HepG2 (cell line): ENCODE data around the gene LRRN4. TPM values are rescaled to one million over a fixed set of nuclear protein-coding genes. Genes with fewer than 3 reads are reported as not detected.

Experiments
- ATAC-seq: fragments of 200-7000 bp; cut with Tn5 transposase; 3 replicates; pipeline ENCODE4 v1.9.1; 2020; ENCODE audit warnings: mild to moderate bottlenecking, moderate library complexity
- BruUV-seq: library from RNA; stranded (reverse); fragments of 400-500 nt; replicated peaks from 2 replicates; lab custom pipeline; 2021; lab: Mats Ljungman, UMichigan
- CTCF ChIA-PET: fragments of 300-600 bp; formaldehyde crosslinking; extraction: SDS; loops from one replicate; lab custom pipeline; 2021; ENCODE audit warnings: low total read pairs, inconsistent platforms, low intra/inter-chr PET ratio; lab: Yijun Ruan, JAX
- POLR2A ChIA-PET: fragments of 350-600 bp; sonication (Branson Sonifier 250); formaldehyde crosslinking; loops from one replicate; lab custom pipeline; 2020; ENCODE audit warnings: antibody characterized with exemption, inconsistent platforms; lab: Yijun Ruan, JAX
- DNase-seq: peaks from one replicate; pipeline ENCODE4 v3.0.0-alpha.2; 2015; ENCODE audit warnings: low spot score
- FAIRE-seq: peaks from 3 replicates; lab custom pipeline; 2011; peaks lifted over from hg19 to GRCh38; lab: Jason Lieb, UNC
- H2AFZ ChIP-seq: one replicate; pipeline ENCODE4 v1.6.1; 2011; ENCODE audit warnings: low read length, inconsistent platforms
- H3K27ac ChIP-seq: fragments of 300-600 bp; 3 replicates; pipeline ENCODE4 v1.8.0; 2011; ENCODE audit warnings: mixed run types, mild to moderate bottlenecking, mixed read lengths, low read length, inconsistent platforms; ENCODE audit not compliant: insufficient read depth; ENCODE audit errors: extremely low read length
- H3K27me3 ChIP-seq, 2 experiments: fragments of 200-600 bp in 1 of 2; 2 replicates in 1 of 2; 3 replicates in 1 of 2; pipeline versions ENCODE4 v1.6.0 to v1.8.0; 2011; ENCODE audit warnings: low read length in 2 of 2, mild to moderate bottlenecking in 2 of 2, moderate library complexity in 2 of 2, inconsistent platforms in 1 of 2; ENCODE audit not compliant: insufficient read depth in 2 of 2, control insufficient read depth in 1 of 2
- H3K36me3 ChIP-seq, 2 experiments: fragments of 200-600 bp in 1 of 2; replicated peaks in 1 of 2; 2 replicates in 1 of 2; 3 replicates in 1 of 2; pipeline versions ENCODE4 v1.5.1 to v1.8.0; 2011; ENCODE audit warnings: low read length in 2 of 2, inconsistent platforms in 1 of 2; ENCODE audit not compliant: insufficient read depth in 2 of 2, control insufficient read depth in 1 of 2
- H3K4me1 ChIP-seq: 2 replicates; pipeline ENCODE4 v1.5.1; 2012; ENCODE audit warnings: low read length, inconsistent platforms; ENCODE audit not compliant: insufficient read depth
- H3K4me2 ChIP-seq: 2 replicates; pipeline ENCODE4 v1.6.0; 2011; ENCODE audit warnings: low read depth, low read length, inconsistent platforms
- H3K4me3 ChIP-seq, 3 experiments: fragments of 200-600 bp in 1 of 3; sonication (generic), shearing (Covaris generic) in 1 of 3; replicated peaks in 1 of 3; 2 replicates each; pipeline ENCODE4 v1.5.1; 2011 to 2016; ENCODE audit warnings: low read length in 3 of 3, inconsistent platforms in 2 of 3, low read depth in 2 of 3, mild to moderate bottlenecking in 2 of 3, control low read depth in 1 of 3, mixed read lengths in 1 of 3; ENCODE audit not compliant: insufficient read depth in 1 of 3
- H3K79me2 ChIP-seq: one replicate; pipeline ENCODE4 v1.6.1; 2011; ENCODE audit warnings: low read length, inconsistent platforms; ENCODE audit not compliant: insufficient read depth
- H3K9ac ChIP-seq: 2 replicates; pipeline ENCODE4 v1.6.0; 2011; ENCODE audit warnings: mild to moderate bottlenecking, low read depth, low read length, inconsistent platforms; ENCODE audit not compliant: insufficient read depth
- H3K9me3 ChIP-seq: 2 replicates; pipeline ENCODE4 v1.5.1; 2012; ENCODE audit warnings: mild to moderate bottlenecking, low read length
- H4K20me1 ChIP-seq: 2 replicates; pipeline ENCODE4 v1.6.0; 2011; ENCODE audit warnings: inconsistent platforms, mild to moderate bottlenecking, low read length, moderate library complexity; ENCODE audit not compliant: insufficient read depth
- BATF2 ChIP-seq: sonication (generic); formaldehyde crosslinking; IDR thresholded peaks from 2 replicates; pipeline ENCODE4 v1.8.0; 2022; ENCODE audit warnings: mild to moderate bottlenecking, missing genetic modification reagents, moderate library complexity
- CEBPB ChIP-seq: IDR thresholded peaks from 2 replicates; pipeline ENCODE4 v1.6.1; 2011; ENCODE audit warnings: low read depth, low read length, improper control_type of control experiment, borderline replicate concordance
- DNMT1 ChIP-seq: sonication (generic); formaldehyde crosslinking; IDR thresholded peaks from 2 replicates; pipeline ENCODE4 v1.5.1; 2020; ENCODE audit warnings: mild to moderate bottlenecking, missing genetic modification reagents
- ESRRA ChIP-seq: sonication (generic); formaldehyde crosslinking; IDR thresholded peaks from 2 replicates; pipeline ENCODE4 v1.5.1; 2020; ENCODE audit warnings: mild to moderate bottlenecking, low read depth, missing genetic modification reagents
- FOSL2 ChIP-seq: sonication (generic); formaldehyde crosslinking; IDR thresholded peaks from 2 replicates; pipeline ENCODE4 v1.4.0; 2020; ENCODE audit warnings: missing genetic modification reagents
- FOXA3 ChIP-seq: IDR thresholded peaks from 2 replicates; pipeline ENCODE4 v1.6.1; 2016; ENCODE audit warnings: missing genetic modification reagents, missing compliant biosample characterization
- FOXK2 ChIP-seq: fragments of 450-650 bp; IDR thresholded peaks from 2 replicates; pipeline ENCODE4 v1.6.1; 2016
- JUNB ChIP-seq: sonication (generic); formaldehyde crosslinking; IDR thresholded peaks from 2 replicates; pipeline ENCODE4 v1.8.0; 2022; ENCODE audit warnings: missing genetic modification reagents, mild to moderate bottlenecking, borderline replicate concordance
- KDM3A ChIP-seq: IDR thresholded peaks from 2 replicates; pipeline ENCODE4 v1.6.1; 2018; ENCODE audit warnings: low read depth, missing compliant biosample characterization
- MZF1 ChIP-seq: sonication (generic); formaldehyde crosslinking; IDR thresholded peaks from 2 replicates; pipeline ENCODE4 v1.8.1; 2023; ENCODE audit warnings: mild to moderate bottlenecking, missing genetic modification reagents, borderline replicate concordance
- NFKBIZ ChIP-seq: IDR thresholded peaks from 2 replicates; pipeline ENCODE4 v1.6.1; 2018; ENCODE audit warnings: missing genetic modification reagents, missing compliant biosample characterization
- NR0B2 ChIP-seq: sonication (generic); formaldehyde crosslinking; IDR thresholded peaks from 2 replicates; pipeline ENCODE4 v1.4.0; 2020; ENCODE audit warnings: mild to moderate bottlenecking, missing genetic modification reagents
- PHB2 ChIP-seq: fragments of 450-650 bp; IDR thresholded peaks from 2 replicates; pipeline ENCODE4 v1.6.1; 2018; ENCODE audit not compliant: partially characterized antibody
- POLR2A ChIP-seq, 2 experiments: IDR thresholded peaks; 2 replicates each; pipeline ENCODE4 v1.6.1; 2011; ENCODE audit warnings: low read depth in 2 of 2, low read length in 2 of 2, mild to moderate bottlenecking in 1 of 2, moderate library complexity in 1 of 2; ENCODE audit not compliant: insufficient read depth in 1 of 2
- RORA ChIP-seq: sonication (generic); formaldehyde crosslinking; IDR thresholded peaks from 2 replicates; pipeline ENCODE4 v1.5.0; 2020; ENCODE audit warnings: mild to moderate bottlenecking, missing genetic modification reagents, moderate library complexity
- SCMH1 ChIP-seq: sonication (generic); formaldehyde crosslinking; IDR thresholded peaks from 2 replicates; pipeline ENCODE4 v1.9.0; 2021; ENCODE audit warnings: missing genetic modification reagents, mild to moderate bottlenecking, borderline replicate concordance
- SRSF1 ChIP-seq: fragments of 200-400 bp; formaldehyde crosslinking; optimal IDR thresholded peaks from 2 replicates; pipeline ENCODE3; 2017; ENCODE audit warnings: mild to moderate bottlenecking, low read depth, low read length, moderate library complexity
- TCF7 ChIP-seq: sonication (generic); IDR thresholded peaks from 2 replicates; pipeline ENCODE4 v1.6.1; 2016; ENCODE audit warnings: antibody characterized with exemption, low read depth
- ZNF138 ChIP-seq: sonication (generic); formaldehyde crosslinking; IDR thresholded peaks from 2 replicates; pipeline ENCODE4 v1.5.0; 2020; ENCODE audit warnings: mild to moderate bottlenecking, low read depth, missing genetic modification reagents
- ZNF383 ChIP-seq: sonication (generic); formaldehyde crosslinking; IDR thresholded peaks from 2 replicates; pipeline ENCODE4 v1.4.0; 2020; ENCODE audit warnings: missing genetic modification reagents, mild to moderate bottlenecking, borderline replicate concordance
- ZNF430 ChIP-seq: sonication (generic); formaldehyde crosslinking; IDR thresholded peaks from 2 replicates; pipeline ENCODE4 v1.9.0; 2021; ENCODE audit warnings: mild to moderate bottlenecking, missing genetic modification reagents
- ZNF431 ChIP-seq: sonication (generic); formaldehyde crosslinking; IDR thresholded peaks from 2 replicates; pipeline ENCODE4 v1.9.0; 2022; ENCODE audit warnings: missing genetic modification reagents, low read depth, mild to moderate bottlenecking, borderline replicate concordance
- ZNF432 ChIP-seq: sonication (generic); formaldehyde crosslinking; IDR thresholded peaks from 2 replicates; pipeline ENCODE4 v1.5.0; 2020; ENCODE audit warnings: missing genetic modification reagents, mild to moderate bottlenecking, borderline replicate concordance
- ZNF597 ChIP-seq: sonication (generic); formaldehyde crosslinking; IDR thresholded peaks from 2 replicates; pipeline ENCODE4 v1.5.0; 2020; ENCODE audit warnings: missing genetic modification reagents
- ZNF607 ChIP-seq: sonication (generic); formaldehyde crosslinking; IDR thresholded peaks from 2 replicates; pipeline ENCODE4 v1.5.1; 2020; ENCODE audit warnings: missing genetic modification reagents, mild to moderate bottlenecking, borderline replicate concordance
- ZNF616 ChIP-seq: sonication (generic); formaldehyde crosslinking; IDR thresholded peaks from 2 replicates; pipeline ENCODE4 v1.5.0; 2020; ENCODE audit warnings: low read depth, mild to moderate bottlenecking, missing genetic modification reagents
- WGBS: methylation state at CpG from one replicate; pipeline ENCODE4 v1.1.6; 2017; ENCODE audit warnings: low lambda C conversion rate; 5-methylcytosine and 5-hydroxymethylcytosine counted together
- in situ Hi-C: cut with HindIII; loops from 2 replicates; pipeline ENCODE4 v1.10.0; 2017; ENCODE audit warnings: low pct_unique_long_range_greater_than_20kb; ENCODE audit not compliant: extremely low pct_ligation_motif_present
- intact Hi-C: fragments of 100-400 bp; cut with micrococcal nuclease; formaldehyde crosslinking; loops from one replicate; pipeline ENCODE4 v1.10.0; 2022; ENCODE audit not compliant: unreplicated experiment
- polyA plus RNA-seq, 8 experiments: library from polyadenylated mRNA; depleted of rRNA in 3 of 8; stranded (reverse) in 7 of 8; unstranded in 1 of 8; fragments of >200 nt; fragmentation: Illumina TruSeq in 4 of 8; extraction: Trizol in 4 of 8; gene quantifications; 2 replicates each; pipeline versions ENCODE4 v1.2.1 to v1.2.3, GENCODE V29; 2011 to 2016; ENCODE audit warnings: low read depth in 4 of 8, missing spikeins in 1 of 8, mixed read lengths in 1 of 8; ENCODE audit not compliant: insufficient read depth in 1 of 8
- total RNA-seq, 5 experiments: library from RNA; depleted of rRNA; stranded (reverse); fragments of >200 nt; fragmentation: Illumina TruSeq; extraction: Trizol; gene quantifications; 2 replicates each; pipeline ENCODE4 v1.2.3, GENCODE V29; 2016; ENCODE audit warnings: low read depth in 1 of 5
- TF ChIP-seq, protein P1 (sequence below): sonication (generic); formaldehyde crosslinking; IDR thresholded peaks from 2 replicates; pipeline ENCODE4 v1.4.0; 2020; ENCODE audit warnings: missing genetic modification reagents

The LRRN4 gene
- total and polyA plus RNA-seq, 2 of the 13 experiments (the other 11 are each of a cell fraction or from before 2014, with no cell fraction given): 0.15 to 0.20 TPM

GRCh38 chr20:6081236-6081635 is 27.4 kb upstream of the LRRN4 start:
- H3K36me3 ChIP-seq: peaks cover 35 to 82% of the 10 kb centered on the region in 2 experiments
- in situ Hi-C loops: no loop called here
- no peaks in the 10 kb centered on the region for H4K20me1 ChIP-seq
- H3K27ac ChIP-seq: no peak overlapping the region
- H3K9me3 ChIP-seq: no peaks in the 10 kb centered on the region
- ChIA-PET POLR2A (no interaction called here), CTCF (no interaction called here)
- no peaks in the 10 kb centered on the region for H3K27me3 ChIP-seq
- 84% methylated on average over 2 of the region's 2 CpGs for WGBS
- peaks cover 9% of the 10 kb centered on the region for H3K4me1 ChIP-seq
- no peak overlapping the region for H3K9ac ChIP-seq
- no peaks in the 10 kb centered on the region for H3K79me2 ChIP-seq
- H3K4me2 ChIP-seq: no peak overlapping the region
- intact Hi-C loops: no loop called here
- TF ChIP-seq SRSF1: no peak
- TF ChIP-seq MZF1 (CRISPR knock-in tag): no peak
- no peak for TF ChIP-seq TCF7
- TF ChIP-seq ZNF138 (CRISPR knock-in tag): no peak
- TF ChIP-seq ZNF430 (CRISPR knock-in tag): no peak
- TF ChIP-seq JUNB (CRISPR knock-in tag): 0 out of 2 replicates have a peak, but pooled peaks have one; percentile 12
- no peak for TF ChIP-seq KDM3A
- TF ChIP-seq SCMH1: no peak
- TF ChIP-seq ZNF432: no peak
- TF ChIP-seq ZNF383 (CRISPR knock-in tag): no peak
- TF ChIP-seq FOXK2: no peak
- TF ChIP-seq FOSL2 (CRISPR knock-in tag): peak; percentile 87
- no peak for TF ChIP-seq POLR2A (IDR thresholded peaks at IDR 0.05; ENCODE audit: insufficient read depth in 1 of 2, low read depth in 2 of 2, low read length in 2 of 2)
- no peak for TF ChIP-seq NFKBIZ (CRISPR knock-in tag)
- no peak for TF ChIP-seq ZNF431 (CRISPR knock-in tag)
- TF ChIP-seq RORA (CRISPR knock-in tag): no peak
- no peak for TF ChIP-seq FOXA3 (CRISPR knock-in tag)
- no peak for TF ChIP-seq ZNF616
- TF ChIP-seq ZNF597: no peak
- TF ChIP-seq ESRRA (CRISPR knock-in tag): peak; percentile 85
- TF ChIP-seq ZNF607 (CRISPR knock-in tag): no peak
- TF ChIP-seq BATF2 (CRISPR knock-in tag): no peak
- no peak for TF ChIP-seq PHB2
- no peak for TF ChIP-seq DNMT1
- no peak for TF ChIP-seq NR0B2
- TF ChIP-seq CEBPB: peak; percentile 46; the same call in 1 of the 2 replicates
- TF ChIP-seq, protein P1, sequence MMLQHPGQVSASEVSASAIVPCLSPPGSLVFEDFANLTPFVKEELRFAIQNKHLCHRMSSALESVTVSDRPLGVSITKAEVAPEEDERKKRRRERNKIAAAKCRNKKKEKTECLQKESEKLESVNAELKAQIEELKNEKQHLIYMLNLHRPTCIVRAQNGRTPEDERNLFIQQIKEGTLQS (CRISPR knock-in tag): 0 out of 2 replicates have a peak, but pooled peaks have one; percentile 19
- H2AFZ ChIP-seq: no peak overlapping the region
- ATAC-seq (peak; percentile 30; the same call in 2 of the 3 replicates), DNase-seq (peak; percentile 26), FAIRE-seq (peak; percentile 44)
- BruUV-seq: no TSS peak
- no peak overlapping the region for H3K4me3 ChIP-seq
